RPMI7951 (cell line): Measurements from ENCODE around the gene GLG1. TPM values are rescaled to one million over a fixed set of nuclear protein-coding genes. Genes with fewer than 3 reads are reported as not detected.
A peak's percentile ranks its signal among the peaks of the same experiment; 100 is the strongest.
"Not testable (repeated sequence)": the region's sequence is repeated elsewhere in the genome, so short reads cannot be mapped to it uniquely, and the experiment has no call there.

Source experiments
- DNase-seq: peaks from one replicate; pipeline ENCODE4 v3.0.0-alpha.2; 2012; ENCODE audit warnings: low read depth
- total RNA-seq: library from RNA; depleted of rRNA; stranded (reverse); fragments of >200 nt; shearing (Covaris generic); gene quantifications from 2 replicates; pipeline ENCODE4 v1.2.3, GENCODE V29; 2014; rRNA removed

GLG1 gene
- total RNA-seq, 1 experiment from 2014 or later: 70.9 TPM

GRCh38 chr16:74409185-74409981 is 197.5 kb downstream of the GLG1 start:
- DNase-seq: not testable (repeated sequence)

GRCh38 chr16:74407362-74407705 is 199.6 kb downstream of the GLG1 start:
- DNase-seq: peak; percentile 23

GRCh38 chr16:74406600-74407361 is 200.1 kb downstream of the GLG1 start:
- DNase-seq: not testable (repeated sequence)

GRCh38 chr16:74404148-74404933 is 202.6 kb downstream of the GLG1 start:
- not testable (repeated sequence) for DNase-seq

- not testable (repeated sequence) for DNase-seq
Measured at GRCh38 chr16:74400238-74400637, 206.7 kb downstream of the GLG1 start.

- not testable (repeated sequence) for DNase-seq
Measured at GRCh38 chr16:74398212-74398895, 208.6 kb downstream of the GLG1 start.

Other genes starting within 250 kb of the GLG1 start
- not detected in 2 replicates for gene NPIPB15, start 230.8 kb downstream of the GLG1 start, total RNA-seq
- not detected in 2 replicates for gene CLEC18B, start 185.6 kb downstream of the GLG1 start, total RNA-seq
- 37.5 and 44.9 TPM in 2 replicates for gene RFWD3, start 59.8 kb upstream of the GLG1 start, total RNA-seq
- 7.2 and 8.4 TPM in 2 replicates for gene MLKL, start 93.7 kb upstream of the GLG1 start, total RNA-seq
- gene FA2H, start 167.7 kb upstream of the GLG1 start, total RNA-seq: not detected in 2 replicates